Natural killer cell (primary cell): ENCODE results near the gene VDAC2. TPM values are rescaled to one million over a fixed set of nuclear protein-coding genes. Genes with fewer than 3 reads are reported as not detected.
A peak's percentile ranks its signal among the peaks of the same experiment; 100 is the strongest.

ENCODE experiments used
- ATAC-seq, 3 donors: fragments of 150-1000 bp in 2 of 3; fragments of 200-7000 bp in 1 of 3; cut with Tn5 transposase; 1 replicate in 1 of 3; 2 replicates in 2 of 3; pipeline ENCODE4 v1.10.0; 2021; ENCODE audit warnings: mild to moderate bottlenecking in 2 of 3, moderate library complexity in 2 of 3
- DNase-seq, 2 donors: peaks; one replicate each; pipeline versions ENCODE4 v3.0.0 to v3.0.0-alpha.2; 2013 to 2021; ENCODE audit warnings: mixed read lengths in 1 of 2
- H3K27ac ChIP-seq: one replicate; pipeline ENCODE4 v1.5.1; 2013; ENCODE audit warnings: mild to moderate bottlenecking, low read length
- H3K27me3 ChIP-seq: one replicate; pipeline ENCODE4 v1.6.1; 2013; ENCODE audit warnings: low read length; ENCODE audit not compliant: control insufficient read depth, insufficient read depth
- H3K36me3 ChIP-seq: one replicate; pipeline ENCODE4 v1.6.1; 2013; ENCODE audit warnings: low read length; ENCODE audit not compliant: control insufficient read depth, insufficient read depth
- H3K4me1 ChIP-seq: one replicate; pipeline ENCODE4 v1.6.1; 2013; ENCODE audit warnings: low read length; ENCODE audit not compliant: control insufficient read depth, insufficient read depth
- H3K4me3 ChIP-seq: one replicate; pipeline ENCODE4 v1.5.1; 2013; ENCODE audit warnings: low read length
- H3K9me3 ChIP-seq: one replicate; pipeline ENCODE4 v1.6.1; 2013; ENCODE audit warnings: low read length; ENCODE audit not compliant: control insufficient read depth, insufficient read depth
- H3K27ac Mint-ChIP-seq, 2 donors: one replicate each; pipeline ENCODE4 v1.8.0; 2022; ENCODE audit warnings: mild to moderate bottlenecking in 2 of 2, mixed read lengths in 2 of 2, moderate library complexity in 1 of 2
- H3K27me3 Mint-ChIP-seq, 2 donors: one replicate each; pipeline ENCODE4 v1.8.0; 2022; ENCODE audit warnings: low read depth in 2 of 2, mixed read lengths in 2 of 2
- H3K36me3 Mint-ChIP-seq: one replicate; pipeline ENCODE4 v1.8.0; 2022; ENCODE audit warnings: mixed read lengths
- H3K4me1 Mint-ChIP-seq, 2 donors: one replicate each; pipeline ENCODE4 v1.8.0; 2022; ENCODE audit warnings: mixed read lengths in 2 of 2
- H3K4me3 Mint-ChIP-seq: one replicate; pipeline ENCODE4 v1.8.0; 2022; ENCODE audit warnings: mild to moderate bottlenecking, moderate library complexity, mixed read lengths
- H3K9me3 Mint-ChIP-seq, 2 donors: one replicate each; pipeline ENCODE4 v1.8.0; 2022; ENCODE audit warnings: mixed read lengths in 2 of 2
- WGBS: methylation state at CpG from one replicate; pipeline ENCODE4 v1.1.7; 2013; ENCODE audit warnings: missing lambda C conversion rate; ENCODE audit not compliant: insufficient coverage; 5-methylcytosine and 5-hydroxymethylcytosine counted together
- intact Hi-C: fragments of 100-400 bp; cut with micrococcal nuclease; formaldehyde crosslinking; loops from one replicate; pipeline ENCODE4 v1.14.2; 2022
- total RNA-seq, 4 donors: library from RNA; stranded (reverse); fragments of 120-200 nt in 1 of 4; gene quantifications; one replicate each; pipeline versions ENCODE4 v1.2.3 to v1.2.4, GENCODE V29; 2013 to 2022
- TF ChIP-seq, protein P1 (sequence below): fragments of 200-600 bp; IDR thresholded peaks from one replicate; pipeline ENCODE4 v1.8.0; 2022; ENCODE audit warnings: antibody characterized with exemption

Gene VDAC2
- total RNA-seq, 3 donors from 2014 or later (not counting 1 experiment from before 2014, with no cell fraction given): 110 to 124 (median 117) TPM

DNA sequence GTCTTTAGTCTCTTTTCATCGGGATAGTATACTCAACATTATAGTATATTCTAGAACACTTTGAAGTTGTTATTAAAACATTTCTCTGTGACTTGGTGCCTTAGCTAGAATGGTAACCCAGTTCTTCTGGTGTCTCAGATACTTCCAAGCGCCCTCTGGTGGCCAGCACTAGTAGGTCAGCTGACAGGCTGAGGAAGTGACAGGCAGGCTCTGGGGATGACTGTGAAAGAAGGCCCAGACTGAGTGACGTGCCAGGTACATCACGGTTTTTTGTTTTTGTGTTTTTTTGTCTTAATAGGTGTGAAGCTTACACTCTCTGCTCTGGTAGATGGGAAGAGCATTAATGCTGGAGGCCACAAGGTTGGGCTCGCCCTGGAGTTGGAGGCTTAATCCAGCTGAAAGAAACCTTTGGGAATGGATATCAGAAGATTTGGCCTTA is 20.0 kb downstream of the VDAC2 start:
- peaks cover 16% of the 10 kb centered on the region for H3K4me1 ChIP-seq
- H3K36me3 ChIP-seq: peaks cover 49% of the 10 kb centered on the region
- Mint-ChIP-seq H3K9me3 (no peaks in the 10 kb centered on the region), H3K36me3 (peaks cover 6% of the 10 kb centered on the region), H3K4me3 (peak overlapping the region; percentile 25), H3K27ac (peak overlapping the region; percentile 86 to 94), H3K4me1 (peaks cover 20 to 24% of the 10 kb centered on the region in 2 donors), H3K27me3 (no peaks in the 10 kb centered on the region)
- H3K9me3 ChIP-seq: no peaks in the 10 kb centered on the region
- TF ChIP-seq, protein P1, sequence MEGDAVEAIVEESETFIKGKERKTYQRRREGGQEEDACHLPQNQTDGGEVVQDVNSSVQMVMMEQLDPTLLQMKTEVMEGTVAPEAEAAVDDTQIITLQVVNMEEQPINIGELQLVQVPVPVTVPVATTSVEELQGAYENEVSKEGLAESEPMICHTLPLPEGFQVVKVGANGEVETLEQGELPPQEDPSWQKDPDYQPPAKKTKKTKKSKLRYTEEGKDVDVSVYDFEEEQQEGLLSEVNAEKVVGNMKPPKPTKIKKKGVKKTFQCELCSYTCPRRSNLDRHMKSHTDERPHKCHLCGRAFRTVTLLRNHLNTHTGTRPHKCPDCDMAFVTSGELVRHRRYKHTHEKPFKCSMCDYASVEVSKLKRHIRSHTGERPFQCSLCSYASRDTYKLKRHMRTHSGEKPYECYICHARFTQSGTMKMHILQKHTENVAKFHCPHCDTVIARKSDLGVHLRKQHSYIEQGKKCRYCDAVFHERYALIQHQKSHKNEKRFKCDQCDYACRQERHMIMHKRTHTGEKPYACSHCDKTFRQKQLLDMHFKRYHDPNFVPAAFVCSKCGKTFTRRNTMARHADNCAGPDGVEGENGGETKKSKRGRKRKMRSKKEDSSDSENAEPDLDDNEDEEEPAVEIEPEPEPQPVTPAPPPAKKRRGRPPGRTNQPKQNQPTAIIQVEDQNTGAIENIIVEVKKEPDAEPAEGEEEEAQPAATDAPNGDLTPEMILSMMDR: peak; percentile 86
- ATAC-seq: peak; percentile 60 to 80 (median 61)
- peak; percentile 90 to 96 for DNase-seq
- intact Hi-C loops: loop anchor here (1.0 kb wide), 2 partner anchors 19 to 42 kb away; no protein-coding TSS in a partner anchor
- H3K4me3 ChIP-seq: no peak overlapping the region
- no peaks in the 10 kb centered on the region for H3K27me3 ChIP-seq
- 4% methylated on average over 3 of the region's 5 CpGs for WGBS
- H3K27ac ChIP-seq: peak overlapping the region; percentile 47

DNA sequence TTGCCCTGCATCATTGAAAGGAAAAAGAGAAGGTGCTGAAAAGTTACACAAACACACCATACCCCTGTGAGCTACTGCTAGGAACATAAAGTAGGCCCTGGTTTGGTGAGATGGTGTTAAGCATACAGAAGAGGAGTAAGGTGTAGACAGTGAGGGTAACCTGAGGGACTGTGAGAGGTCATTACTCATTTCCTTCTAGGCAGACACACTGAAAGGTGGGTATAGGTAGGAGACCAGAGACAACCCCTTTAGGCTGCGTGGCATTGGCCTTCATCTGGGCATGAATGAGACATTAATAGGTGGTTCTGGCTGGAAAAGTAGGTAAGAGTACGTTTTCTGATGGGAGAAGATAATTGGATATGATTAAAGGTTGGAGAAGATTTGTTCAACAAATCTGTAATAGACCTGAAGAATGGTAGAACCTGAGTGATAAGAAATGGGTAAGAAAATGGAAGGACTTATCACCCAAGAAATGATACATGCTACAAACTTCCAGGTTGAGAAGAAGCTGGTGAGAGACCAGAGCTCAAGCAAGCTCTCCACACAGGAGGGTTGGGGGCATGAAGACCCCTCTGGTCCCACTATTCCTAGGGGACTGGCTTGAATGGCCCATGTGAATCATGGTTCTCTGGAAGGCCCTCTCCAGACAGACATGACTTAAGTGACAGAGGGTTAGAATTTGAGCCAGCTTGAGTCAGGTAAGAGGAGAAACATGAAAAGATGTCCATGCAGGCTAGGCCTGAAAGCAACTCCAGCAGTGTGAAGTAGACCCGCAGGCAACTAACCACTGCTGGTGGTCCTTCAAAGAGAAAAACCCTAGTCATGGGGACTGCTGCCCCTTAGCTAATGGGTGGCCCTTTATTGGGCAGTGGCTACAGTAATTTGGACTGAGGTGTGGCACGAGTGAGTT is 21.3 kb downstream of the VDAC2 start:
- DNase-seq (peak in 1 of 2 donors; percentile 19), ATAC-seq (no peak)
- peak overlapping the region; percentile 86 to 94 for H3K27ac Mint-ChIP-seq
- H3K4me1 Mint-ChIP-seq: peaks cover 24 to 29% of the 10 kb centered on the region in 2 donors
- WGBS: 90% methylated on average over 4 of the region's 4 CpGs
- Histone ChIP-seq H3K27ac (peak overlapping the region; percentile 2), H3K4me1 (peaks cover 20% of the 10 kb centered on the region), H3K4me3 (no peak overlapping the region), H3K36me3 (peaks cover 41% of the 10 kb centered on the region), H3K27me3 (no peaks in the 10 kb centered on the region), H3K9me3 (no peaks in the 10 kb centered on the region)
- H3K27me3 Mint-ChIP-seq: no peaks in the 10 kb centered on the region
- peak overlapping the region; percentile 3 for H3K4me3 Mint-ChIP-seq
- TF ChIP-seq, protein P1: no peak
- H3K9me3 Mint-ChIP-seq: no peaks in the 10 kb centered on the region
- intact Hi-C loops: no loop called here
- H3K36me3 Mint-ChIP-seq: peaks cover 6% of the 10 kb centered on the region

DNA sequence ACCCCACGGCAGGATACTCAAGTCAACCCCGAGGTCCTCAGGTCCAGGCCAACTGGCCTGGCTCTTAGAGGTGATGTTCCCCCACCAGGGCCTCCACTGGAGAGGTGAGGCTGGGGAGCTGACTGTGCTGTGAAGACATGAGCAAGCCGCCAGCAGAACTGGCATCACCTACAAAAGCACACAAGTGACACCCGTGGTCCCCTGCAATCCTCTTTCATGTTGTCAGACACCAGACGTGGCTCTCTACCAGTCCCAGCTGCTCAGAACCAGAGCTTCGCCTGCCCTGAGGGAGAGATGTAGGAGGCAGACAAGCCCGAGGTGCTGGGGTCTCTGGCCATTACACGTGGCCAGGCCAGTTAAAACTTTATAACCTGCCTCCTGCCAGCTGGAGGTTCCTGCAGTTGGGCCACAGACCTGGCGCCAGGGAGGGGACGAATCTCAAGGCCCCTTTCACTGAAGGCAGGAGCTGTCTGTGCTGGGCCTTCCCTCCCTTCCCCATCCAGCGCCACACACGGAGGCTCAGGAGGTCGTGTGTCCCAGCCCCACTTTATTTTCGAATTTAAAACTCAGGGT is 22.9 kb downstream of the VDAC2 start:
- TF ChIP-seq, protein P1: no peak
- peak in 1 of 2 donors; percentile 39 for DNase-seq
- WGBS: 66% methylated on average over 14 of the region's 14 CpGs
- H3K4me1 ChIP-seq: peaks cover 20% of the 10 kb centered on the region
- intact Hi-C loops: loop anchor here (1.0 to 2.0 kb wide), 2 partner anchors 23 to 123 kb away; partner anchors contain the start of genes SAMD8 and VDAC2
- H3K4me3 Mint-ChIP-seq: peak overlapping the region; percentile 63
- peak overlapping the region; percentile 87 for H3K27ac ChIP-seq
- peaks cover 6% of the 10 kb centered on the region for H3K36me3 Mint-ChIP-seq
- H3K27me3 Mint-ChIP-seq: no peaks in the 10 kb centered on the region
- peak overlapping the region; percentile 86 to 94 for H3K27ac Mint-ChIP-seq
- H3K4me3 ChIP-seq: peak overlapping the region; percentile 31
- H3K36me3 ChIP-seq: peaks cover 32% of the 10 kb centered on the region
- no peak for ATAC-seq
- no peaks in the 10 kb centered on the region for H3K9me3 ChIP-seq
- H3K27me3 ChIP-seq: no peaks in the 10 kb centered on the region
- no peaks in the 10 kb centered on the region for H3K9me3 Mint-ChIP-seq
- peaks cover 20 to 21% of the 10 kb centered on the region in 2 donors for H3K4me1 Mint-ChIP-seq
